Measurements from ENCODE around the gene KRTAP13-3. TPM values are rescaled to one million over a fixed set of nuclear protein-coding genes. Genes with fewer than 3 reads are reported as not detected.

The KRTAP13-3 gene
- total and polyA plus RNA-seq, 2 of the 8 experiments (the other 6 are each of a cell fraction or from before 2014, with no cell fraction given): not detected

DNA sequence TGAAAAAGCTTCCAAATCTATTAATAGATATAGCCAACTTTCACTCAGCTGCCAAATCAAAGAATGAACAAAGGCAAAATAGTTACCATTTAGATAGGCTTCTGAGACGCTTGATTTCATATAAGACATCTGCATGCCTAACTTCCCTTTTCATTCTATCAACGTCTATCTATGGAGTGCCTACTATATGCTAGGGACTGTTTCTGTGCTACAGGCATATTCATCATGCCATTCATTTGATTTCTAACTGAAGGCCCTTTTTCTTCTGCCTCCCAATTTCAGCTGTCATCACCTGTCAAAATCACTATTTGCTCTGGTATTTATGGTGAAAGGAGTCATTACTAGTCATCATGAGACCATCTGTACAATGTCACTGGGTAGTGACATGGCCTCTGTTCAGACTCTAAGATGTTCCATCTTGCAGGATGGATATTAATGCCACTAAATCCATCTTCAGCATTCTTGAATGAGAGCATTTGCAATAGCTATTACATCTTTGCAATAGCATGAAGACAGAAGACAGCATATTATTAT, 34.2 kb downstream of the KRTAP13-3 start:
- Histone ChIP-seq H3K4ac (replicated peaks; ENCODE audit: insufficient read length, low read depth, low read length) (no peak overlapping the region), H2AFZ (ENCODE audit: low read length) (no peak overlapping the region), H3K79me1 (ENCODE audit: low read depth, low read length) (no peaks in the 10 kb centered on the region), H3K56ac (replicated peaks; ENCODE audit: insufficient read length, low read depth, low read length) (no peak overlapping the region), H3K36me3 (ENCODE audit: control insufficient read depth in 2 of 4, insufficient read depth in 4 of 4, low read length in 3 of 4) (no peaks in the 10 kb centered on the region), H3K27me3 (replicated peaks in 1 of 4; ENCODE audit: control insufficient read depth in 3 of 4, extremely low read depth in 1 of 4, insufficient read depth in 3 of 4, low read length in 3 of 4) (no peaks in the 10 kb centered on the region), H2AK5ac (ENCODE audit: low read depth, low read length) (no peak overlapping the region), H2BK15ac (ENCODE audit: low read length) (no peak overlapping the region), H4K8ac (ENCODE audit: extremely low read depth, insufficient read depth, low read length) (no peak overlapping the region), H3K4me2 (ENCODE audit: insufficient read depth in 1 of 2, low read depth in 2 of 2, low read length in 2 of 2) (no peak overlapping the region), H4K20me1 (replicated peaks in 1 of 2; ENCODE audit: control insufficient read depth in 1 of 2, insufficient read depth in 2 of 2, low read length in 2 of 2) (no peaks in the 10 kb centered on the region), H3K23ac (ENCODE audit: insufficient read length) (no peak overlapping the region), H2BK5ac (ENCODE audit: low read depth, low read length) (no peak overlapping the region), H2BK12ac (ENCODE audit: low read depth, low read length) (no peak overlapping the region), H3K27ac (ENCODE audit: low read depth, low read length) (no peak overlapping the region), H3K14ac (ENCODE audit: insufficient read length) (no peak overlapping the region), H3K4me1 (replicated peaks in 1 of 4; ENCODE audit: control insufficient read depth in 3 of 4, insufficient read depth in 4 of 4, low read length in 3 of 4) (no peaks in the 10 kb centered on the region), H3K9ac (replicated peaks in 1 of 4; ENCODE audit: extremely low read depth in 1 of 4, low read depth in 3 of 4, low read length in 3 of 4) (no peak overlapping the region), H4K91ac (replicated peaks; ENCODE audit: insufficient read length, low read length) (no peak overlapping the region), H3K23me2 (ENCODE audit: low read depth, low read length) (no peaks in the 10 kb centered on the region), H4K5ac (ENCODE audit: insufficient read length, low read depth, low read length) (no peak overlapping the region), H3K9me3 (ENCODE audit: insufficient read depth in 2 of 2, low read depth in 1 of 2, low read length in 1 of 2) (no peaks in the 10 kb centered on the region; a peak in 1 of 4 replicates), H3K18ac (ENCODE audit: extremely low read depth, low read length) (no peak overlapping the region), H2BK120ac (replicated peaks; ENCODE audit: low read depth, low read length) (no peak overlapping the region), H2BK20ac (ENCODE audit: low read length) (no peak overlapping the region), H3K4me3 (ENCODE audit: extremely low read depth in 1 of 4, insufficient read depth in 2 of 4, low read depth in 3 of 4, low read length in 4 of 4) (no peak overlapping the region), H3K79me2 (ENCODE audit: control insufficient read depth in 1 of 2, insufficient read depth in 2 of 2, low read length in 2 of 2) (no peaks in the 10 kb centered on the region)
- DNase-seq (ENCODE audit: low read depth in 1 of 2, low spot score in 2 of 2): no peak
- ChIA-PET CTCF (ENCODE audit: partially characterized antibody) (interaction anchor here (0.8 to 1.1 kb wide), 4 partner anchors 12 to 123 kb away, joined by 3 read pairs; no protein-coding TSS in a partner anchor), POLR2A (ENCODE audit: partially characterized antibody) (no interaction called here)
- no peak for FAIRE-seq
- 92% methylated on average over 2 of the region's 2 CpGs; no CpG with 5 or more reads in 1 of the 2 experiments for WGBS, 2 experiments (ENCODE audit: extremely low coverage in 1 of 2, insufficient coverage in 1 of 2, insufficient read length in 1 of 2, insufficient replicate concordance in 2 of 2, low coverage in 1 of 2, low lambda C conversion rate in 2 of 2, missing lambda C conversion rate in 1 of 2)
- TF ChIP-seq FOSL1 (IDR thresholded peaks at IDR 0.05; ENCODE audit: insufficient read depth, low read depth, low read length) (no peak), SUZ12 (IDR thresholded peaks at IDR 0.05; ENCODE audit: low read length) (no peak), KDM1A (IDR thresholded peaks at IDR 0.05; ENCODE audit: borderline replicate concordance, low read length) (no peak), BACH1 (IDR thresholded peaks at IDR 0.05; ENCODE audit: low read length) (no peak), SP1 (IDR thresholded peaks at IDR 0.05; ENCODE audit: low read depth, low read length) (no peak), SRF (IDR thresholded peaks at IDR 0.05; ENCODE audit: low read depth, low read length) (no peak), SIRT6 (IDR thresholded peaks at IDR 0.05; ENCODE audit: low read length) (no peak), YY1 (IDR thresholded peaks at IDR 0.05; ENCODE audit: low read depth, low read length) (no peak), JUND (IDR thresholded peaks at IDR 0.05; ENCODE audit: low read length) (no peak), CREB1 (IDR thresholded peaks at IDR 0.05) (no peak), EZH2 (IDR thresholded peaks at IDR 0.05; ENCODE audit: low read depth, low read length, severe bottlenecking) (no peak)
- TF ChIP-seq, protein P1, sequence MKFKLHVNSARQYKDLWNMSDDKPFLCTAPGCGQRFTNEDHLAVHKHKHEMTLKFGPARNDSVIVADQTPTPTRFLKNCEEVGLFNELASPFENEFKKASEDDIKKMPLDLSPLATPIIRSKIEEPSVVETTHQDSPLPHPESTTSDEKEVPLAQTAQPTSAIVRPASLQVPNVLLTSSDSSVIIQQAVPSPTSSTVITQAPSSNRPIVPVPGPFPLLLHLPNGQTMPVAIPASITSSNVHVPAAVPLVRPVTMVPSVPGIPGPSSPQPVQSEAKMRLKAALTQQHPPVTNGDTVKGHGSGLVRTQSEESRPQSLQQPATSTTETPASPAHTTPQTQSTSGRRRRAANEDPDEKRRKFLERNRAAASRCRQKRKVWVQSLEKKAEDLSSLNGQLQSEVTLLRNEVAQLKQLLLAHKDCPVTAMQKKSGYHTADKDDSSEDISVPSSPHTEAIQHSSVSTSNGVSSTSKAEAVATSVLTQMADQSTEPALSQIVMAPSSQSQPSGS (IDR thresholded peaks at IDR 0.05; ENCODE audit: low read length): no peak
- TF ChIP-seq, protein P2, sequence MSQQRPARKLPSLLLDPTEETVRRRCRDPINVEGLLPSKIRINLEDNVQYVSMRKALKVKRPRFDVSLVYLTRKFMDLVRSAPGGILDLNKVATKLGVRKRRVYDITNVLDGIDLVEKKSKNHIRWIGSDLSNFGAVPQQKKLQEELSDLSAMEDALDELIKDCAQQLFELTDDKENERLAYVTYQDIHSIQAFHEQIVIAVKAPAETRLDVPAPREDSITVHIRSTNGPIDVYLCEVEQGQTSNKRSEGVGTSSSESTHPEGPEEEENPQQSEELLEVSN (IDR thresholded peaks at IDR 0.05): no peak
